Keratinocyte (primary cell): Measurements from ENCODE around the gene F11R. TPM values are rescaled to one million over a fixed set of nuclear protein-coding genes. Genes with fewer than 3 reads are reported as not detected.

Experiments
- DNase-seq: peaks from one replicate; pipeline ENCODE4 v3.0.0-alpha.2; 2011; ENCODE audit warnings: low read depth, missing footprints, low spot score
- FAIRE-seq: peaks from 2 replicates; lab custom pipeline; 2011; peaks lifted over from hg19 to GRCh38; lab: Jason Lieb, UNC
- H2AFZ ChIP-seq: 2 replicates; pipeline ENCODE4 v1.6.0; 2012; ENCODE audit warnings: low read length, control low read depth, inconsistent platforms; ENCODE audit not compliant: control insufficient read depth
- H3K27ac ChIP-seq: 2 replicates; pipeline ENCODE4 v1.5.1; 2011; ENCODE audit warnings: low read length; ENCODE audit not compliant: control insufficient read depth, insufficient read depth
- H3K27me3 ChIP-seq: 3 replicates; pipeline ENCODE4 v1.6.0; 2011; ENCODE audit warnings: low read length; ENCODE audit not compliant: control insufficient read depth, insufficient read depth; ENCODE audit errors: extremely low read depth
- H3K36me3 ChIP-seq, 2 experiments: 2 replicates in 1 of 2; 3 replicates in 1 of 2; pipeline ENCODE4 v1.5.1; 2011; ENCODE audit warnings: low read length in 2 of 2, mild to moderate bottlenecking in 1 of 2; ENCODE audit not compliant: control insufficient read depth in 2 of 2, insufficient read depth in 2 of 2; ENCODE audit errors: extremely low read depth in 1 of 2
- H3K4me1 ChIP-seq: 3 replicates; pipeline ENCODE4 v1.5.1; 2011; ENCODE audit warnings: low read length; ENCODE audit not compliant: control insufficient read depth, insufficient read depth; ENCODE audit errors: extremely low read depth
- H3K4me2 ChIP-seq: 3 replicates; pipeline ENCODE4 v1.6.0; 2011; ENCODE audit warnings: low read depth, low read length; ENCODE audit not compliant: control insufficient read depth, insufficient read depth; ENCODE audit errors: extremely low read depth
- H3K4me3 ChIP-seq, 3 experiments: fragments of 200-600 bp in 1 of 3; sonication (generic) in 1 of 3; 2 replicates in 2 of 3; 3 replicates in 1 of 3; pipeline ENCODE4 v1.5.1; 2011 to 2016; ENCODE audit warnings: low read length in 3 of 3, mild to moderate bottlenecking in 3 of 3, control low read depth in 2 of 3, inconsistent platforms in 1 of 3, low read depth in 1 of 3, mixed read lengths in 1 of 3, mixed run types in 1 of 3, moderate library complexity in 1 of 3; ENCODE audit not compliant: control insufficient read depth in 2 of 3, insufficient read depth in 2 of 3; ENCODE audit errors: extremely low read depth in 1 of 3
- H3K79me2 ChIP-seq: 2 replicates; pipeline ENCODE4 v1.6.0; 2012; ENCODE audit warnings: low read length; ENCODE audit not compliant: control insufficient read depth, insufficient read depth
- H3K9ac ChIP-seq: 3 replicates; pipeline ENCODE4 v1.6.0; 2011; ENCODE audit warnings: low read length; ENCODE audit not compliant: control insufficient read depth, insufficient read depth; ENCODE audit errors: extremely low read depth
- H3K9me1 ChIP-seq: 3 replicates; pipeline ENCODE4 v1.6.0; 2011; ENCODE audit warnings: low read length; ENCODE audit not compliant: control insufficient read depth, insufficient read depth; ENCODE audit errors: extremely low read depth
- H3K9me3 ChIP-seq: 2 replicates; pipeline ENCODE4 v1.5.1; 2012; ENCODE audit warnings: low read depth, low read length; ENCODE audit not compliant: control insufficient read depth
- H4K20me1 ChIP-seq: 3 replicates; pipeline ENCODE4 v1.6.0; 2011; ENCODE audit warnings: low read length; ENCODE audit not compliant: control insufficient read depth, insufficient read depth; ENCODE audit errors: extremely low read depth
- CTCF ChIP-seq, 3 experiments: IDR thresholded peaks in 1 of 3; conservative IDR thresholded peaks in 1 of 3; optimal IDR thresholded peaks in 1 of 3; 2 replicates in 2 of 3; 3 replicates in 1 of 3; pipeline versions ENCODE3 to v1.5.1; 2011; ENCODE audit warnings: low read length in 3 of 3, mild to moderate bottlenecking in 3 of 3, moderate library complexity in 2 of 3, control low read depth in 1 of 3, inconsistent platforms in 1 of 3; ENCODE audit not compliant: insufficient read depth in 2 of 3; ENCODE audit errors: extremely low read depth in 1 of 3
- EZH2 ChIP-seq: IDR thresholded peaks from one replicate; pipeline ENCODE4 v1.6.1; 2012; ENCODE audit warnings: inconsistent platforms, mild to moderate bottlenecking, low read length, moderate library complexity
- dilution Hi-C: fragments of 300-500 bp; cut with MboI; formaldehyde crosslinking; loops from one replicate; pipeline ENCODE4 v1.7.0; 2020; ENCODE audit warnings: low sequenced_read_pairs; ENCODE audit not compliant: extremely low pct_ligation_motif_present
- polyA plus RNA-seq, 5 experiments: library from polyadenylated mRNA; depleted of rRNA in 3 of 5; stranded (reverse) in 3 of 5; stranded (forward) in 1 of 5; unstranded in 1 of 5; fragments of >200 nt; gene quantifications; 1 replicate in 1 of 5; 2 replicates in 3 of 5; 3 replicates in 1 of 5; pipeline versions ENCODE4 v1.2.1 to v1.2.3, GENCODE V29; 2011 to 2012; ENCODE audit warnings: missing spikeins in 2 of 5, low read depth in 1 of 5, low replicate concordance in 1 of 5

Gene F11R
- polyA plus RNA-seq, 1 donor (not counting 4 experiments of a cell fraction or from before 2014, with no cell fraction given) = 224 TPM

- Histone ChIP-seq H4K20me1 (no peaks in the 10 kb centered on the region), H3K27me3 (peaks cover under 1% of the 10 kb centered on the region), H3K4me3 (no peak overlapping the region), H3K36me3 (no peaks in the 10 kb centered on the region), H3K4me1 (peaks cover 4% of the 10 kb centered on the region), H3K79me2 (no peaks in the 10 kb centered on the region), H3K9me1 (no peaks in the 10 kb centered on the region), H3K9ac (no peak overlapping the region), H3K4me2 (no peak overlapping the region), H3K27ac (no peak overlapping the region), H3K9me3 (no peaks in the 10 kb centered on the region), H2AFZ (no peak overlapping the region)
- FAIRE-seq (no peak), DNase-seq (no peak)
- TF ChIP-seq EZH2 = no peak
- TF ChIP-seq CTCF (optimal IDR thresholded peaks at IDR 0.05 in 1 of 3, IDR thresholded peaks at IDR 0.05 in 1 of 3, conservative IDR thresholded peaks at IDR 0.05 in 1 of 3; ENCODE audit: extremely low read depth in 1 of 3, insufficient read depth in 2 of 3, low read length in 3 of 3) = no peak
- dilution Hi-C loops = no loop called here
Measured at GRCh38 chr1:160987359-160988050, 33.4 kb downstream of the F11R start.

- no peak for FAIRE-seq
- Histone ChIP-seq H3K79me2 (no peaks in the 10 kb centered on the region), H3K9ac (no peak overlapping the region), H3K4me2 (no peak overlapping the region), H3K4me1 (peaks cover 4% of the 10 kb centered on the region), H4K20me1 (no peaks in the 10 kb centered on the region), H3K9me3 (no peaks in the 10 kb centered on the region), H3K27ac (no peak overlapping the region), H3K36me3 (no peaks in the 10 kb centered on the region), H2AFZ (no peak overlapping the region), H3K9me1 (no peaks in the 10 kb centered on the region), H3K27me3 (peaks cover 15% of the 10 kb centered on the region), H3K4me3 (no peak overlapping the region)
- no peak for DNase-seq
- TF ChIP-seq CTCF (optimal IDR thresholded peaks at IDR 0.05 in 1 of 3, IDR thresholded peaks at IDR 0.05 in 1 of 3, conservative IDR thresholded peaks at IDR 0.05 in 1 of 3; ENCODE audit: extremely low read depth in 1 of 3, insufficient read depth in 2 of 3, low read length in 3 of 3) (no peak), EZH2 (no peak)
- dilution Hi-C loops = no loop called here
Measured at GRCh38 chr1:160985723-160986122, 35.2 kb downstream of the F11R start.
